Effector memory CD8-positive, alpha-beta T cell (primary cell): ENCODE measurements around the gene CXCL16.
A peak's percentile ranks its signal among the peaks of the same experiment; 100 is the strongest.
"Not testable (repeated sequence)": the region's sequence is repeated elsewhere in the genome, so short reads cannot be mapped to it uniquely, and the experiment has no call there.

ENCODE experiments used
- ATAC-seq: fragments of 150-1000 bp; cut with Tn5 transposase; replicated peaks from 2 replicates; pipeline ENCODE4 v1.10.0; 2021; ENCODE audit warnings: mild to moderate bottlenecking, moderate library complexity
- DNase-seq, 3 experiments: peaks; one replicate each; pipeline ENCODE4 v3.0.0; 2021
- H3K27ac Mint-ChIP-seq, 2 donors: one replicate each; pipeline ENCODE4 v1.8.0; 2022; ENCODE audit warnings: mild to moderate bottlenecking in 2 of 2, mixed read lengths in 2 of 2, moderate library complexity in 2 of 2
- H3K27me3 Mint-ChIP-seq, 2 donors: one replicate each; pipeline ENCODE4 v1.8.0; 2022; ENCODE audit warnings: mixed read lengths in 2 of 2
- H3K36me3 Mint-ChIP-seq: one replicate; pipeline ENCODE4 v1.8.0; 2022; ENCODE audit warnings: mild to moderate bottlenecking, moderate library complexity, mixed read lengths; ENCODE audit not compliant: insufficient read depth
- H3K4me1 Mint-ChIP-seq, 2 donors: one replicate each; pipeline ENCODE4 v1.8.0; 2022; ENCODE audit warnings: low read depth in 2 of 2, mixed read lengths in 2 of 2
- H3K4me3 Mint-ChIP-seq, 2 donors: one replicate each; pipeline ENCODE4 v1.8.0; 2022; ENCODE audit warnings: mild to moderate bottlenecking in 2 of 2, mixed read lengths in 2 of 2, moderate library complexity in 2 of 2
- H3K9me3 Mint-ChIP-seq, 2 donors: one replicate each; pipeline ENCODE4 v1.8.0; 2022; ENCODE audit warnings: mixed read lengths in 2 of 2

The CXCL16 gene

GRCh38 chr17:4712526-4712925 lies 27.2 kb downstream of the CXCL16 start:
- Mint-ChIP-seq H3K9me3 (no peaks in the 10 kb centered on the region), H3K27me3 (no peaks in the 10 kb centered on the region), H3K4me1 (peaks cover 45 to 61% of the 10 kb centered on the region in 2 donors), H3K36me3 (peaks cover 37% of the 10 kb centered on the region), H3K27ac (peak overlapping the region; percentile 89 to 93), H3K4me3 (peak overlapping the region; percentile 95 to 96)
- DNase-seq = no peak
- ATAC-seq = no peak

- Mint-ChIP-seq H3K4me1 (peaks cover 45 to 53% of the 10 kb centered on the region in 2 donors), H3K36me3 (peaks cover 29% of the 10 kb centered on the region), H3K27ac (peak overlapping the region; percentile 89 to 94)
Observed at GRCh38 chr17:4711661-4712181, 28.0 kb downstream of the CXCL16 start.

GRCh38 chr17:4710693-4711634 lies 28.8 kb downstream of the CXCL16 start:
- ATAC-seq = no peak
- Mint-ChIP-seq H3K4me1 (peaks cover 43 to 50% of the 10 kb centered on the region in 2 donors), H3K9me3 (no peaks in the 10 kb centered on the region), H3K4me3 (peak overlapping the region; percentile 95 to 96), H3K36me3 (peaks cover 27% of the 10 kb centered on the region), H3K27ac (peak overlapping the region; percentile 89 to 94), H3K27me3 (no peaks in the 10 kb centered on the region)
- peak in 1 of 3 experiments; percentile 27 for DNase-seq

More at GRCh38 chr17:4711661-4712181, 28.0 kb downstream of the CXCL16 start:
- H3K4me3 Mint-ChIP-seq = peak overlapping the region; percentile 95 to 96
- ATAC-seq (no peak), DNase-seq (no peak)
- H3K27me3 Mint-ChIP-seq = no peaks in the 10 kb centered on the region
- no peaks in the 10 kb centered on the region for H3K9me3 Mint-ChIP-seq

GRCh38 chr17:4709794-4710692 lies 29.7 kb downstream of the CXCL16 start, which contains the start of gene ARRB2:
TSS of gene ARRB2 (plus strand) at chr17:4710632. CDS start at chr17:4710722, 90 bp downstream.
- Mint-ChIP-seq H3K36me3 (peaks cover 21% of the 10 kb centered on the region), H3K27me3 (no peaks in the 10 kb centered on the region), H3K4me3 (peak within 1 kb of the TSS; percentile 95 to 96), H3K9me3 (no peaks in the 10 kb centered on the region), H3K4me1 (peaks cover 34 to 41% of the 10 kb centered on the region in 2 donors), H3K27ac (peak within 1 kb of the TSS; percentile 89 to 94)
- DNase-seq (peak; percentile 95 to 97 (median 96)), ATAC-seq (peak; percentile 77)

GRCh38 chr17:4708436-4708835 lies 31.3 kb downstream of the CXCL16 start:
- H3K4me3 Mint-ChIP-seq = peak overlapping the region; percentile 10 to 61

GRCh38 chr17:4706121-4706520 lies 33.6 kb downstream of the CXCL16 start:
- peaks cover 31 to 32% of the 10 kb centered on the region in 2 donors for H3K4me1 Mint-ChIP-seq

More at GRCh38 chr17:4708436-4708835, 31.3 kb downstream of the CXCL16 start:
- DNase-seq = peak; percentile 40 to 58 (median 49)
- peaks cover 20% of the 10 kb centered on the region for H3K36me3 Mint-ChIP-seq
- H3K27me3 Mint-ChIP-seq = no peaks in the 10 kb centered on the region
- no peak for ATAC-seq
- peaks cover 26 to 31% of the 10 kb centered on the region in 2 donors for H3K4me1 Mint-ChIP-seq
- no peak overlapping the region for H3K27ac Mint-ChIP-seq
- H3K9me3 Mint-ChIP-seq = no peaks in the 10 kb centered on the region

GRCh38 chr17:4704991-4705390 lies 34.7 kb downstream of the CXCL16 start:
- peaks cover 31 to 32% of the 10 kb centered on the region in 2 donors for H3K4me1 Mint-ChIP-seq

More at GRCh38 chr17:4706121-4706520, 33.6 kb downstream of the CXCL16 start:
- H3K36me3 Mint-ChIP-seq = peaks cover 24% of the 10 kb centered on the region
- DNase-seq = no peak
- ATAC-seq = no peak
- H3K27ac Mint-ChIP-seq = no peak overlapping the region
- H3K4me3 Mint-ChIP-seq = peak overlapping the region in 1 of 2 donors; percentile 28
- H3K9me3 Mint-ChIP-seq = no peaks in the 10 kb centered on the region
- H3K27me3 Mint-ChIP-seq = no peaks in the 10 kb centered on the region

GRCh38 chr17:4704574-4704907 lies 35.2 kb downstream of the CXCL16 start:
- peaks cover 16% of the 10 kb centered on the region for H3K36me3 Mint-ChIP-seq
- H3K9me3 Mint-ChIP-seq, ATAC-seq, DNase-seq, H3K27me3 Mint-ChIP-seq: not testable (repeated sequence)
- peaks cover 28% of the 10 kb centered on the region in 2 donors for H3K4me1 Mint-ChIP-seq
- peak overlapping the region; percentile 79 to 80 for H3K4me3 Mint-ChIP-seq
- H3K27ac Mint-ChIP-seq = peak overlapping the region; percentile 93 to 97

More at GRCh38 chr17:4704991-4705390, 34.7 kb downstream of the CXCL16 start:
- DNase-seq = no peak
- Mint-ChIP-seq H3K27ac (peak overlapping the region; percentile 93 to 97), H3K4me3 (peak overlapping the region; percentile 79 to 80), H3K9me3 (no peaks in the 10 kb centered on the region), H3K27me3 (no peaks in the 10 kb centered on the region), H3K36me3 (peaks cover 20% of the 10 kb centered on the region)
- ATAC-seq = no peak

GRCh38 chr17:4703330-4703691 lies 36.4 kb downstream of the CXCL16 start:
- DNase-seq (no peak), ATAC-seq (no peak)
- H3K9me3 Mint-ChIP-seq = no peaks in the 10 kb centered on the region
- peak overlapping the region; percentile 93 to 97 for H3K27ac Mint-ChIP-seq
- H3K36me3 Mint-ChIP-seq = peaks cover 10% of the 10 kb centered on the region
- peaks cover 24 to 27% of the 10 kb centered on the region in 2 donors for H3K4me1 Mint-ChIP-seq
- peak overlapping the region; percentile 79 to 80 for H3K4me3 Mint-ChIP-seq
- no peaks in the 10 kb centered on the region for H3K27me3 Mint-ChIP-seq

- DNase-seq = no peak
- Mint-ChIP-seq H3K4me1 (peaks cover 30 to 37% of the 10 kb centered on the region in 2 donors), H3K36me3 (peaks cover 8% of the 10 kb centered on the region), H3K4me3 (no peak overlapping the region), H3K27ac (peak overlapping the region in 1 of 2 donors; percentile 62), H3K9me3 (no peaks in the 10 kb centered on the region), H3K27me3 (no peaks in the 10 kb centered on the region)
- ATAC-seq = no peak
Observed at GRCh38 chr17:4701116-4701515, 38.6 kb downstream of the CXCL16 start.

- not testable (repeated sequence) for H3K9me3 Mint-ChIP-seq, H3K27me3 Mint-ChIP-seq, H3K4me3 Mint-ChIP-seq, H3K36me3 Mint-ChIP-seq, ATAC-seq, H3K27ac Mint-ChIP-seq, DNase-seq
- H3K4me1 Mint-ChIP-seq = peaks cover 35 to 45% of the 10 kb centered on the region in 2 donors
Observed at GRCh38 chr17:4699401-4700056, 40.2 kb downstream of the CXCL16 start.

- peak; percentile 92 for ATAC-seq
- peaks cover 6% of the 10 kb centered on the region for H3K36me3 Mint-ChIP-seq
- H3K4me3 Mint-ChIP-seq = peak overlapping the region; percentile 57 to 81
- peak in 1 of 3 experiments; percentile 38 for DNase-seq
- no peaks in the 10 kb centered on the region for H3K27me3 Mint-ChIP-seq
- H3K4me1 Mint-ChIP-seq = peaks cover 21 to 32% of the 10 kb centered on the region in 2 donors
- H3K27ac Mint-ChIP-seq = peak overlapping the region; percentile 86 to 98
- no peaks in the 10 kb centered on the region for H3K9me3 Mint-ChIP-seq
Observed at GRCh38 chr17:4696437-4696805, 43.3 kb downstream of the CXCL16 start.
